GM20000 (cell line): ENCODE results near the gene PKNOX1.

Source experiments
- DNase-seq: peaks from one replicate; pipeline ENCODE4 v3.0.0; 2012; ENCODE audit warnings: low spot score
- CTCF ChIP-seq: IDR thresholded peaks from 2 replicates; pipeline ENCODE4 v1.5.1; 2012; ENCODE audit warnings: mild to moderate bottlenecking, control low read depth; ENCODE audit errors: extremely low read depth, missing control alignments

Gene PKNOX1

GRCh38 chr21:43021191-43021590 lies 46.8 kb downstream of the PKNOX1 start:
- TF ChIP-seq CTCF: no peak
- DNase-seq: no peak

GRCh38 chr21:43021756-43022600 lies 47.6 kb downstream of the PKNOX1 start:
- DNase-seq: no peak
- TF ChIP-seq CTCF: no peak

- TF ChIP-seq CTCF: no peak
- DNase-seq: no peak
These were observed 48.8 kb downstream of the PKNOX1 start for GRCh38 chr21:43023175-43023574.

- no peak for TF ChIP-seq CTCF
- no peak for DNase-seq
These were observed 50.2 kb downstream of the PKNOX1 start for GRCh38 chr21:43024439-43025136.

GRCh38 chr21:43025636-43026180 lies 51.3 kb downstream of the PKNOX1 start:
- DNase-seq: no peak
- TF ChIP-seq CTCF: no peak

- no peak for TF ChIP-seq CTCF
- DNase-seq: no peak
These were observed 53.7 kb downstream of the PKNOX1 start for GRCh38 chr21:43027846-43028731.
